ENCODE measurements around the gene UBXN7. TPM values are rescaled to one million over a fixed set of nuclear protein-coding genes. Genes with fewer than 3 reads are reported as not detected.

UBXN7 gene
- total RNA-seq, 6 donors from 2014 or later: 8.7 to 45.5 (median 28.2) TPM

GRCh38 chr3:196414469-196414868 is 17.8 kb downstream of the UBXN7 start:
- Histone ChIP-seq H3K36me3 (no peaks in the 10 kb centered on the region), H3K4me1 (peaks cover 0 to 27% (median 7%) of the 10 kb centered on the region in 4 donors), H3K9me3 (no peaks in the 10 kb centered on the region), H3K27me3 (no peaks in the 10 kb centered on the region), H3K4me3 (no peak overlapping the region), H3K27ac (no peak overlapping the region)
- 77 to 79% methylated on average over 3 of the region's 3 CpGs for WGBS, 2 donors
- TF ChIP-seq EP300 (IDR thresholded peaks at IDR 0.05) (no peak), POLR2A (IDR thresholded peaks at IDR 0.05) (no peak), POLR2AphosphoS5 (IDR thresholded peaks at IDR 0.05) (no peak)
- TF ChIP-seq, protein P1, sequence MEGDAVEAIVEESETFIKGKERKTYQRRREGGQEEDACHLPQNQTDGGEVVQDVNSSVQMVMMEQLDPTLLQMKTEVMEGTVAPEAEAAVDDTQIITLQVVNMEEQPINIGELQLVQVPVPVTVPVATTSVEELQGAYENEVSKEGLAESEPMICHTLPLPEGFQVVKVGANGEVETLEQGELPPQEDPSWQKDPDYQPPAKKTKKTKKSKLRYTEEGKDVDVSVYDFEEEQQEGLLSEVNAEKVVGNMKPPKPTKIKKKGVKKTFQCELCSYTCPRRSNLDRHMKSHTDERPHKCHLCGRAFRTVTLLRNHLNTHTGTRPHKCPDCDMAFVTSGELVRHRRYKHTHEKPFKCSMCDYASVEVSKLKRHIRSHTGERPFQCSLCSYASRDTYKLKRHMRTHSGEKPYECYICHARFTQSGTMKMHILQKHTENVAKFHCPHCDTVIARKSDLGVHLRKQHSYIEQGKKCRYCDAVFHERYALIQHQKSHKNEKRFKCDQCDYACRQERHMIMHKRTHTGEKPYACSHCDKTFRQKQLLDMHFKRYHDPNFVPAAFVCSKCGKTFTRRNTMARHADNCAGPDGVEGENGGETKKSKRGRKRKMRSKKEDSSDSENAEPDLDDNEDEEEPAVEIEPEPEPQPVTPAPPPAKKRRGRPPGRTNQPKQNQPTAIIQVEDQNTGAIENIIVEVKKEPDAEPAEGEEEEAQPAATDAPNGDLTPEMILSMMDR (IDR thresholded peaks at IDR 0.05): no peak
- no peak for ATAC-seq (ENCODE audit: low FRiP score in 2 of 2)
- DNase-seq: no peak

- Histone ChIP-seq H3K4me1 (peaks cover 0 to 22% (median under 1%) of the 10 kb centered on the region in 4 donors), H3K27ac (no peak overlapping the region), H3K4me3 (no peak overlapping the region), H3K36me3 (no peaks in the 10 kb centered on the region), H3K9me3 (no peaks in the 10 kb centered on the region), H3K27me3 (no peaks in the 10 kb centered on the region)
- WGBS, 2 donors: 83 to 84% methylated on average over 5 of the region's 5 CpGs
- DNase-seq: no peak
- ATAC-seq (ENCODE audit: low FRiP score in 2 of 2): no peak
- TF ChIP-seq, protein P1 (IDR thresholded peaks at IDR 0.05): no peak
- TF ChIP-seq POLR2A (IDR thresholded peaks at IDR 0.05) (no peak), POLR2AphosphoS5 (IDR thresholded peaks at IDR 0.05) (no peak), EP300 (IDR thresholded peaks at IDR 0.05) (no peak)
Observed at GRCh38 chr3:196412704-196413103, 19.5 kb downstream of the UBXN7 start.

GRCh38 chr3:196409409-196409808 is 22.8 kb downstream of the UBXN7 start:
- Histone ChIP-seq H3K27ac (no peak overlapping the region), H3K9me3 (no peaks in the 10 kb centered on the region), H3K4me1 (peaks cover 0 to 12% (median 2%) of the 10 kb centered on the region in 4 donors), H3K4me3 (no peak overlapping the region), H3K36me3 (peaks cover 0 to 21% (median 5%) of the 10 kb centered on the region in 4 donors), H3K27me3 (no peaks in the 10 kb centered on the region)
- WGBS, 2 donors: 82 to 92% methylated on average over 1 of the region's 1 CpG
- TF ChIP-seq EP300 (IDR thresholded peaks at IDR 0.05) (no peak), POLR2A (IDR thresholded peaks at IDR 0.05) (no peak), POLR2AphosphoS5 (IDR thresholded peaks at IDR 0.05) (no peak)
- TF ChIP-seq, protein P1 (IDR thresholded peaks at IDR 0.05): no peak
- ATAC-seq (ENCODE audit: low FRiP score in 2 of 2) (no peak), DNase-seq (no peak)

GRCh38 chr3:196408565-196409300 is 23.5 kb downstream of the UBXN7 start:
- DNase-seq (no peak), ATAC-seq (ENCODE audit: low FRiP score in 2 of 2) (no peak)
- no peak overlapping the region for H3K4me3 ChIP-seq
- H3K27me3 ChIP-seq: no peaks in the 10 kb centered on the region
- peaks cover 0 to 12% (median 2%) of the 10 kb centered on the region in 4 donors for H3K4me1 ChIP-seq
- peaks cover 0 to 23% (median 5%) of the 10 kb centered on the region in 4 donors for H3K36me3 ChIP-seq
- WGBS, 2 donors: 96 to 98% methylated on average over 4 of the region's 4 CpGs
- no peaks in the 10 kb centered on the region for H3K9me3 ChIP-seq
- H3K27ac ChIP-seq: no peak overlapping the region
- TF ChIP-seq, protein P1 (IDR thresholded peaks at IDR 0.05): no peak
- TF ChIP-seq POLR2A (IDR thresholded peaks at IDR 0.05) (no peak), EP300 (IDR thresholded peaks at IDR 0.05) (no peak)
